GM21619 (cell line): ENCODE measurements around the gene OR5AR1.
"Not testable (repeated sequence)": the region's sequence is repeated elsewhere in the genome, so short reads cannot be mapped to it uniquely, and the experiment has no call there.

Experiments used
- ATAC-seq: cut with Tn5 transposase; IDR thresholded peaks from one replicate; pipeline ENCODE4 v1.9.1; 2021; ENCODE audit not compliant: unreplicated experiment

The OR5AR1 gene

DNA sequence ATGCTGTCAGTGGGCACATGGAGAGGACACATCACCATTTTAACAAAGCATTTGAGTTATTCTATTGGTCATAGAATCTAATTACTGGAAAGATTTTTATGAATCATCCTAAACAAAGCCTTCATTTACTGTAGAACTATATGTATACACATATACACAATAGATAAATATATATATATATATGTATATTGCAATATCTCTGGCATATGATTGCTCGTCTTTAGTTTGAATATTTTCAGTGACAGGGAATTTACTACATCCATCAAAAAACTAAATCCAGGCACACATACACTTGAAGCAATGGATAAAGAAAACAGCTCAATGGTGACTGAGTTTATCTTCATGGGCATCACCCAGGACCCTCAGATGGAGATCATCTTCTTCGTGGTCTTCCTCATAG is at the start of gene OR5AR1:
TSS of gene OR5AR1 (plus strand) at position 301 of the 400 bp plus-strand sequence. CDS start at position 301, 0 bp downstream.
- ATAC-seq, result no peak

DNA sequence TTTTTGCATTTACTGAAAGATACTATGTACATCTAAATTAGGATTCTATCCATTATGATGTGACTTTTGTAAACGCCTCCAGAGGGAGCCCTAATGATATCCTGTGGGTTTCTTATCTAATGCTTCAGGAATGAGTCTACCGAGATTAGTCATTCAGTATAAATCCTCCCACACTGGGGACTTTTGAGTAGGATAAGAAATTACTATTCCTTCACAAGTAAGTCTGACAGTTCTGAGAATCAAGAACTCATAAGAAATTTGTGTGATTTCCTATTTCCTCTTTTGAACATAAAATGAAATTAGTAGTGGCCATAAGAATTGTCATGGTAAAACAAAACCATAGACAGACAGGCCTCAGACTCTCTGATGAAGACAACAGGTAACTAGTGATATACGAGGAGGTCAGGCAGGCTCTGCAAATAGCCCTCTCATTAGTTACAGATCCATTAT is 38.8 kb upstream of the OR5AR1 start:
- ATAC-seq, result peak; percentile 47

DNA sequence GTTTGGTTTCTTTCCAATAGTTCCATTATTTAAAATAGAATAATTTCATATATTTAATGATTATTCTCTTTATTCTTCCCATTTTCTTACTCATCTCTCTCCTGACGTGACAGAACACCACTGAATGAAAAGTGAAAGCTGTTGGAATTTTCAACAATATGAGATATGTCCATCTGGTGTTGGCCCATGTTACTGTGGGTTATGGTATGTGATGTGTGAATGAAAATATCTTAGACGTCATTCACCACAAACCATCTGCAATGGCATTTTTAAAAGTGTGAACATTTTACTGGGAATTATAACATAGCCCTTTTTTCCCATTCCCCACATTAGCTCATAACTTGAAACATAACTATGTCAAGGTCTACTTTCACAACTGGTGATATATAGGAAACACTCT is 37.5 kb upstream of the OR5AR1 start:
- no peak for ATAC-seq

DNA sequence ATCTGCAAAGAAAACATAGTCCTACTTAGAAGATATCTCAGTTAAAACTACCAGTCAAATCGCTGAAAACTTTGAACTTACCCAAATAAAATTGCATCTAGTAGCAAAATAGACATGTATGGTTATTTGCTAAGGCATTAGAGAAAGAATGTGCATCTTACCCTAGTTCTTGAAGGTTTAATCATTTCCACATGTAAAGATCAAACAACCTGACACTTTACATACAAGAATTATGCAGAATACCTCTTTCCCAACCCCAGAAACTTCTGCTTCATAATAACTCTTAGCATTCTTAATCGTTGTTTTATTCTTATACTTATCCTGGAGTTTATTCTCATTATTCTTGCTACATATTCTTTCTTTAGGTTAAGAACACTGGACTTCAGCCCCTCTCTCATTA is 31.2 kb upstream of the OR5AR1 start:
- no peak for ATAC-seq

DNA sequence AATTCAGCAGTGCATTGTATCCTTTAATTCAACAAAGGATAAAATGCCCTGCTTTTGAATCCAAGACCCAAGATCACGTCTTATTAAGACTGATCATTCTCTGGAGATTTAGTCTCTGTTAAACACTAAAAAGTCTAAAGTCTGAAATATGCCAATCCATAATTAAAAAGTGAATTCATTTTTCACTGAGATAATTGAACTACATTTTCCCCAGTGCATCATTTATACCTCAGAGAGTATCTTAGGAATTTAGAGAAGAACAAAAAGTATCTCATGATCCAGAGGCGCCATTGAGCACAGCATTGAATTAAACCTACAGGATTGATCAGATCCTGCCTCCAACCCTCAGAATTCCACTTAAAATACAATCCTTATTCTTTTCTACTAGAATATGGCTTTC is 26.6 kb upstream of the OR5AR1 start:
- no peak for ATAC-seq

DNA sequence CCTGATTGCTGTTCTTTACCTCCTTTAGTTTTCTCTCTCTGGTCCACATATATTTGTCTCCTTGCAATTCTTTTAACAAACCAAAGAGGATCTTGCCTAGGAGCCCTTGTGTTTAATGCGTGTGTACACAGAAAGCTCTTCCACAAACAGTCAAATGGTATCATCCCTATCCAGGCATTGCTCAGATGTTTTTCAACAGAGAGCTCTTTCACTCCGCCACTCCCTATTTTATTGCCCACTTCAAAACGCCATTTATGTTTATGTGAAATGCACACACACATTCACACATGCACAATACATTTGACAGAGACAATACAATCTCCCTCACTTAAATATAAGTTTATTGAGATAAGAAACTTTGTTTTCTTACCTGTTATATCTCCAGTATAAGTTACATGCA is 26.0 kb upstream of the OR5AR1 start:
- ATAC-seq, result no peak

DNA sequence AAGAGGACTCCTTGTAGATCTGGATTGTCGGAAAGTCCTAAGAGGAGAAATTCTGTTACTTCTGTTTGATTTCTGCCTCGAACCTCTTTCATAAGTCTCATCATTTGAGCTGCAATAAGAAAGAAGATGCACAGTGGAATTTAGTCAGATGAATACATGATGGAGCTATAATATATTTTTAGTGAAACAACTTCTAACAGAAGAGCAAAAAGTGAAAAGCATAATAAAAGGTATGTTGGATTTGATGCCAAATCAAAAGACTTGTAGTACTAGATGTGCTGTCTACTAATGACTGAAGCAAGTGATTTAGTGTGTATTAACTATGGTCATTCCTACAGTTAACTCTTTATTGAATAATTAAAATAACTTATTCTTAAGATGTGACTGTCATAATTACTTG is 21.1 kb upstream of the OR5AR1 start, which contains the start of gene OR5AP2:
TSS of gene OR5AP2 (minus strand) at position 101 of the 400 bp plus-strand sequence. CDS start at position 101, 0 bp downstream.
- ATAC-seq, result no peak

DNA sequence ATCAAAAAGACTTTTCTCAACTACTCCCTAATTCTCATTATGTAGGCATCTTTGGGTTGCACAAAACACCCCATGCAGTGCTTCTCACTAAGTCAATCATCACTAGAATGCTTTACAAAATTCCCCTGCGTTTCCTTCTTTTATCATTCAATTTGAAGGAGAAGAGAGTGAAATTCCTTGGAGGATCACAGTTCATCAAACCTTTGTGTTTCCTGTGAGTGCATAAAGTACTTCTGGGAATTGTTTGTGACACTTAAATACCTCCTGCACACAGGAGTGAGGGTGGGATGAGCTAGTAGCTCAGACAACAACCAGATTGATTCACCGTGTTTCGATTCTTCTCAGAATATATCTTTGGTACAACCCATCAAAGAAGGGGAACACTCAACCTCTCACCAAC is 3.7 kb upstream of the OR5AR1 start:
- no peak for ATAC-seq

DNA sequence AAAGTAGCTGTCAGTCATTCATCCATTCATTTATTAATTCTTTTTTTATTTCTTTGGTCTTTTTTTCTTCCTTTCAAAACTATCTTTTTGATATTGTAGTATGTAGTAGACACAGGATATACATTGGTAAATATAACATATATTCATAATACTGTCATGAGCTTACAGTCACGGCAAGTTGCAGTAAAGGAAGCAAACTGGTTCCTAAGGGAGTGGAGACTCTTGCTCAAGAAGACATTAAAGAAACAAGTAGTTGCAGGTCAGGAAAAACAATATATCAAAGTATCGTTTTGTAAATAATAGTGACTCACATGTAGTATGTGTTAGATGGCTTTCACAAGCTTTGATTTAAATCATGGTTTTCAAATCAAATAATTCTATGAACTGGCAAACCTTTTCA is 7.5 kb downstream of the OR5AR1 start:
- ATAC-seq, result no peak

DNA sequence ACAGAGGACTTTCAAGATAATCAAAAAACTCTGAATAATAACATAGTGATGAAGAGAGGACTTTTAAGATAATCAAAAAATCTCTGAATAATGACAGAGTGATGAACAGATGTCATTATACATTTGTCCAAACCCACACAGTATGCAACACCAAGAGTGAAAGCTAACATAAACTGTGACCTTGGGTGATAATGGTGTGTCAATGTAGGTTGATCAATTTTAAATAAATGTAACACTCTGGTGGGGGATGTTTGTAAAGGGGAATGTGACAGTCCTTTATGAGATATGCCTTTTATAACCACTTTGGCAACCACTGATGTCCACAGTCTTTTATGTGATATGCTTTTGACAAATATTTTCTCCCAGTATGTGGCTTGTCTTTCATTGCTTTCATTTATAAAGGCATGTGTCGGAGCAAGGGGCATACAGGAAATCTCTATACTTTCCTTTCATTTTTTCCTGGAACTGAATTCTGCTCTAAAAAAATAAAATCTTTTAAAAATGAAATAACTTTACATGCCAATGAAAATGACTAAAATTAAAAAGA is 25.1 kb downstream of the OR5AR1 start:
- ATAC-seq, result no peak

DNA sequence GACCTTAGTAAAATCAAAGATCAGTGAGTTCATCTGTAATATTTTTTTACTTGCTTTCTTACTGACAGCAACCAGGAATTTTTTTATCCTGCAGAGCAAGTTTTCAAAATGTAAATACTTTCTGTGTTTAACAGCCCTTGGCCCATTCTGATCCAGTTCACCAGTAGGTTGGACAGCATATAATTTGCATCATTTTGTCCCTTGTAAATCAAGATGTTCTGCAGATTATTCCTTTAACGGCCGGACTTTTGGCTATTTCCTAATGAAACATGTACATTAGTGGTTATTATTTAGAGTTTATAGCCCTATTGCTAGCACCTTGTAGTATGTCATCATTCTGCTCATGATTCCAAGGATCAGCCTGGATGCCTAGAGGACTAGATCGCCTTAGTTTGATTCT is 27.7 kb downstream of the OR5AR1 start:
- not testable (repeated sequence) for ATAC-seq

DNA sequence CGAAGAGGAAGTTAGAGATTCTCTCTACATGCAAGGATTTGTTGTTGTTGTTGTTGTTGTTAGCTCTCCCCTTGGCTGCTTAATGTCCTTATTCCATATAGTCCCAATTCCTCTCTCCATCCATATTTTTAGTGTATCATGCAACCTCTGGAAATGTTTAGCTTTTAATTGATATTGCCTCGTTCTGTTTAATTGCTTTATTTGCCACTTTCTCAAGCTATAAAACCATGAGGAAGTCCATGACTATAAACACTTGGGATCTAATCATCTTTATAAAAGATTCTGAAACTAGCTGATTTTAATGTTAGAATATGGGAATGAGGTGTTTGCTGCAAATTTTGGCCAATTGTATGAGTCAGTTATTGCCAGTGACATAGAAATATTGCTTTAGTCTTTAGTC is 29.9 kb downstream of the OR5AR1 start:
- no peak for ATAC-seq

DNA sequence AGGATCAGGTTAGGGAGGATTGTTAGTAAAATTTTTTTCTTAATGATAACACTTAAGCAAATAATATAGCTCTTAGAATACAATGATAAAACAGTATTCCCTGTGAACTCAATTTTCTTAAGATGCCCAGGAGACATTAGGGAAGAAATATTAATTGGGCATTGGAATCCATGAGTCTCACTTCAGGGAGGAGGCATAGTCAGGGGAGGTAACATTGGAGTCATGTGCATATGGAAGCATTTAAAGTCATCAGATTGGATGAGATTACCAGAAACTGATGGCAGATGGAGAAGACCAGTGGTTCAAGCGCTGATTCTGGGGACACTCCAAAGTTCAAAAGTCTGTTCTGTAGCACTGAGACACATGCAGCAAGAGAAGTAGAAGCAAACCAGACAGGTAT is 35.3 kb downstream of the OR5AR1 start, which contains the start of gene OR9G1:
TSS of gene OR9G1 (plus strand) at position 301 of the 400 bp plus-strand sequence. CDS start 1,293 bp downstream, outside the sequence.
- ATAC-seq, result no peak

DNA sequence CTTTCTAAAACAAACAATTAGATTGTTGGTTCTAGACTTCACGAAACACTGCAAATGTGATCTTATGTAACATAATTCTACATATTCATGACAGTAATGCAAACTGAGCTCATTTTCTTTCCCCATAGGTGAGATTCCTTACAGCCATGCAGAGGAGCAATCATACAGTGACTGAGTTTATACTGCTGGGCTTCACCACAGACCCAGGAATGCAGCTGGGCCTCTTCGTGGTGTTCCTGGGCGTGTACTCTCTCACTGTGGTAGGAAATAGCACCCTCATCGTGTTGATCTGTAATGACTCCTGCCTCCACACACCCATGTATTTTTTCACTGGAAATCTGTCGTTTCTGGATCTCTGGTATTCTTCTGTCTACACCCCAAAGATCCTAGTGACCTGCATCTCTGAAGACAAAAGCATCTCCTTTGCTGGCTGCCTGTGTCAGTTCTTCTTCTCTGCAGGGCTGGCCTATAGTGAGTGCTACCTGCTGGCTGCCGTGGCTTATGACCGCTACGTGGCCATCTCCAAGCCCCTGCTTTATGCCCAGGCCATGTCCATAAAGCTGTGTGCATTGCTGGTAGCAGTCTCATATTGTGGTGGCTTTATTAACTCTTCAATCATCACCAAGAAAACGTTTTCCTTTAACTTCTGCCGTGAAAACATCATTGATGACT is 36.9 kb downstream of the OR5AR1 start:
- ATAC-seq, result no peak

DNA sequence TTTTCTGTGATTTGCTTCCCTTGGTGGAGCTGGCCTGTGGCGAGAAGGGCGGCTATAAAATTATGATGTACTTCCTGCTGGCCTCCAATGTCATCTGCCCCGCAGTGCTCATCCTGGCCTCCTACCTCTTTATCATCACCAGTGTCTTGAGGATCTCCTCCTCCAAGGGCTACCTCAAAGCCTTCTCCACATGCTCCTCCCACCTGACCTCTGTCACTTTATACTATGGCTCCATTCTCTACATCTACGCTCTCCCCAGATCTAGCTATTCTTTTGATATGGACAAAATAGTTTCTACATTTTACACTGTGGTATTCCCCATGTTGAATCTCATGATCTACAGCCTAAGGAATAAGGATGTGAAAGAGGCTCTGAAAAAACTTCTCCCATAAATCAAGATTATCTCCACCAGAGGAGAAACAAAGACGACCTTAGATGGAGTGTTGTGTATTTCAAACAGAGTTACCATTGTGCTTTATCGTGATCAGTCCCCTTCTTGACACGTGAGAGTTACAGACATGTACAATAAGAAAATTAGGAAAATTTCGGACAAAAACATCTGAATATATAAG is 37.5 kb downstream of the OR5AR1 start:
- no peak for ATAC-seq

DNA sequence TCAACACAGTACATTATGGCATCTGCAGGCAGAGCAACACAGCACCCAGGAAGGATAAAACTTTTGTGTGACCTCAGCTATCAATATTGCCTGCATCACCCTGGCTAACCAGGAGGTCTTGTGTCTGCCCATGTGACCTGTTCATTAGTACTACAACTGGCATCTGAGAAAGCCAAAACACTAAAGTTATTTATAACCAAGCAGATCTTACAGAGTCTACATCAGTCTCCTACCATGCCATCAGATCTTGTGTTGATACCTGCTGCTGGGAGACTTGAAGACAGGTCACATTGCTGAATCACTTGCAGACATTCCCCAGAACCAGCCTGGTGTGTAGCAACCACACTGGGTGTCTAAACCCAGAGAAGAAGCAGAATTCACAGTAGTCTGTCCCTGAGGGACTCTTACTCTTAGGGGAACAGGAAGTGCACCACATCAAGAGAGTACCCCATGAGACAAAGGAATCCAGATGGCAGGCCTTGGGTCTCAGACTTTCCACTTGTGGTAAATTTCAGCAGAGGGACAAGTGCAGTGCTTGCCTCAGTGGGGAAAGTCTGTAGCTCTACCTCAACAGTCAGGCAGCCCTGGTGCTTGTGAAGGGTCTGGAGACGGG is 42.4 kb downstream of the OR5AR1 start:
- no peak for ATAC-seq

DNA sequence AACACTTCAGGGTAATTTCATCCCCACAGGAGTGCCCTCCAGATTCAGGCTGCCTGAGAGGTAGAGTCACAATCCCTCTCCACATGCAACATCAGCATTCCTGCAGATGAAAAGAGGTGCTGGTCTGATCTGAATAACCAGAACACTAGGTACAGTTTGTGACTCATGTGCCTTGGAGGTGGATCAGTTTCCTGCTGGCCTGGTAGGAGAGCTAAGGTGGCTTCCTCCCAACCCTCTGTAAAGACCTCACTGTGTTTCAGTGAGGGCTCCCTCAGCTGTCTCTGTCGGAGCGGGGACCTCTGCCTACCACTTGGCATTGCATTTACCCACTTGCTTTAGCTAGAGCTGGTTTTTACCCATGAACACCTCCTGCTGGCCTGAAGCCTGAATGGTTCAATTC is 43.0 kb downstream of the OR5AR1 start:
- no peak for ATAC-seq

DNA sequence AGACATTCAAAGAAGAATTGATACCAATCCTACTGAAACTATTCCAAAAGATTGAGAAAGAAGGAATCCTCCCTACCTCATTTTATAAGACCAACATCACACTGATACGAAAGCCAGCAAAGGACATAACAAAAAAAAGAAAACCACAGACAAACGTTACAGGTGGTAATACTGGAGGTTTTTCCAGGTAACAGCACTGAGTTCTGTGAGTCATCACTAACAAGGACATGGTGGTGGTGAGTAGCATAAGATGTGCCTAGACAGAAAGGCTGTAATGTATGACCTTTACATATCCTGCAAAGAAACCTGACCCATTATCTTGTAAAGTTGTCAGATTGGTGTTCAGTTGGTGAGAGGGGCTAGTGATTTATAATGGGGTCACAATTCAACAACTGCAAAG is 50.7 kb downstream of the OR5AR1 start:
- no peak for ATAC-seq
